ENCODE data around the gene MBD5.

The MBD5 gene

GRCh38 chr2:148447877-148448276, 427.0 kb downstream of the MBD5 start:
- no peak for DNase-seq (ENCODE audit: low read depth)
- no peak overlapping the region for H3K4me3 ChIP-seq (ENCODE audit: low read depth, low read length)
- no peak for TF ChIP-seq CTCF (IDR thresholded peaks at IDR 0.05; ENCODE audit: insufficient read depth, low read depth, low read length, missing control alignments)

GRCh38 chr2:148450531-148450930, 429.6 kb downstream of the MBD5 start:
- no peak for TF ChIP-seq CTCF (IDR thresholded peaks at IDR 0.05; ENCODE audit: insufficient read depth, low read depth, low read length, missing control alignments)
- DNase-seq (ENCODE audit: low read depth), result no peak
- no peak overlapping the region for H3K4me3 ChIP-seq (ENCODE audit: low read depth, low read length)

- DNase-seq (ENCODE audit: low read depth), result no peak
- H3K4me3 ChIP-seq (ENCODE audit: low read depth, low read length), result no peak overlapping the region
- TF ChIP-seq CTCF (IDR thresholded peaks at IDR 0.05; ENCODE audit: insufficient read depth, low read depth, low read length, missing control alignments), result no peak
These were observed 430.2 kb downstream of the MBD5 start for GRCh38 chr2:148451046-148451445.

- no peak overlapping the region for H3K4me3 ChIP-seq (ENCODE audit: low read depth, low read length)
- no peak for DNase-seq (ENCODE audit: low read depth)
- TF ChIP-seq CTCF (IDR thresholded peaks at IDR 0.05; ENCODE audit: insufficient read depth, low read depth, low read length, missing control alignments), result no peak
These were observed 434.9 kb downstream of the MBD5 start for GRCh38 chr2:148455791-148456190.

GRCh38 chr2:148458171-148458570, 437.3 kb downstream of the MBD5 start:
- DNase-seq (ENCODE audit: low read depth), result no peak
- H3K4me3 ChIP-seq (ENCODE audit: low read depth, low read length), result no peak overlapping the region
- no peak for TF ChIP-seq CTCF (IDR thresholded peaks at IDR 0.05; ENCODE audit: insufficient read depth, low read depth, low read length, missing control alignments)

GRCh38 chr2:148459377-148459778, 438.5 kb downstream of the MBD5 start:
- DNase-seq (ENCODE audit: low read depth), result no peak
- no peak for TF ChIP-seq CTCF (IDR thresholded peaks at IDR 0.05; ENCODE audit: insufficient read depth, low read depth, low read length, missing control alignments)
- no peak overlapping the region for H3K4me3 ChIP-seq (ENCODE audit: low read depth, low read length)

- DNase-seq (ENCODE audit: low read depth), result no peak
- H3K4me3 ChIP-seq (ENCODE audit: low read depth, low read length), result no peak overlapping the region
- TF ChIP-seq CTCF (IDR thresholded peaks at IDR 0.05; ENCODE audit: insufficient read depth, low read depth, low read length, missing control alignments), result no peak
These were observed 441.0 kb downstream of the MBD5 start for GRCh38 chr2:148461876-148462275.

Measured in GM12865 (cell line).